Activated naive CD4-positive, alpha-beta T cell treated with anti-CD3 and anti-CD28 coated beads, Interleukin-2, amount 10 ng/mL, durations not matched to agents 7 days and 5 days (primary cell): ENCODE measurements around the gene SERPINA5.
"Not testable (repeated sequence)": the region's sequence is repeated elsewhere in the genome, so short reads cannot be mapped to it uniquely, and the experiment has no call there.

Experiments used
- CTCF ChIA-PET: fragments of 350-600 bp; sonication (Branson Sonifier 250); formaldehyde crosslinking; loops from one replicate; lab custom pipeline; 2021; ENCODE audit warnings: antibody characterized with exemption; lab: Charles Lee
- DNase-seq: peaks from one replicate; pipeline ENCODE4 v3.0.0-alpha.2; 2020
- H3K27ac Mint-ChIP-seq: one replicate; pipeline ENCODE4 v1.8.0; 2021; ENCODE audit warnings: mild to moderate bottlenecking, moderate library complexity, mixed read lengths
- H3K27me3 Mint-ChIP-seq: one replicate; pipeline ENCODE4 v1.8.0; 2021; ENCODE audit warnings: mild to moderate bottlenecking, mixed read lengths
- H3K36me3 Mint-ChIP-seq: one replicate; pipeline ENCODE4 v1.8.0; 2021; ENCODE audit warnings: mixed read lengths
- H3K4me1 Mint-ChIP-seq: one replicate; pipeline ENCODE4 v1.8.0; 2021; ENCODE audit warnings: mixed read lengths
- H3K4me3 Mint-ChIP-seq: one replicate; pipeline ENCODE4 v1.8.0; 2021; ENCODE audit warnings: mild to moderate bottlenecking, moderate library complexity, mixed read lengths
- H3K9me3 Mint-ChIP-seq: one replicate; pipeline ENCODE4 v1.8.0; 2021; ENCODE audit warnings: mixed read lengths

Gene SERPINA5

GRCh38 chr14:94623856-94624499 lies 42.8 kb downstream of the SERPINA5 start:
- Mint-ChIP-seq H3K4me1 (no peaks in the 10 kb centered on the region), H3K36me3 (no peaks in the 10 kb centered on the region), H3K9me3 (peaks cover 8% of the 10 kb centered on the region), H3K27me3 (peaks cover 3% of the 10 kb centered on the region), H3K27ac (no peak overlapping the region), H3K4me3 (no peak overlapping the region)
- no peak for DNase-seq
- CTCF ChIA-PET: no interaction called here

GRCh38 chr14:94624537-94625352 lies 43.5 kb downstream of the SERPINA5 start:
- peaks cover 3% of the 10 kb centered on the region for H3K27me3 Mint-ChIP-seq
- peaks cover 4% of the 10 kb centered on the region for H3K9me3 Mint-ChIP-seq
- CTCF ChIA-PET: no interaction called here
- no peak overlapping the region for H3K4me3 Mint-ChIP-seq
- no peak overlapping the region for H3K27ac Mint-ChIP-seq
- no peak for DNase-seq
- H3K36me3 Mint-ChIP-seq: no peaks in the 10 kb centered on the region
- no peaks in the 10 kb centered on the region for H3K4me1 Mint-ChIP-seq

GRCh38 chr14:94625353-94625635 lies 44.1 kb downstream of the SERPINA5 start:
- H3K4me1 Mint-ChIP-seq: no peaks in the 10 kb centered on the region

GRCh38 chr14:94628578-94628977 lies 47.4 kb downstream of the SERPINA5 start:
- CTCF ChIA-PET: no interaction called here
- Mint-ChIP-seq H3K27ac (no peak overlapping the region), H3K27me3 (peaks cover 3% of the 10 kb centered on the region), H3K36me3 (no peaks in the 10 kb centered on the region), H3K4me3 (no peak overlapping the region), H3K4me1 (no peaks in the 10 kb centered on the region), H3K9me3 (no peaks in the 10 kb centered on the region)
- DNase-seq: no peak

More at GRCh38 chr14:94625353-94625635, 44.1 kb downstream of the SERPINA5 start:
- no peak overlapping the region for H3K27ac Mint-ChIP-seq
- no peak for DNase-seq
- CTCF ChIA-PET: no interaction called here
- peaks cover 7% of the 10 kb centered on the region for H3K27me3 Mint-ChIP-seq
- H3K9me3 Mint-ChIP-seq: no peaks in the 10 kb centered on the region
- no peak overlapping the region for H3K4me3 Mint-ChIP-seq
- no peaks in the 10 kb centered on the region for H3K36me3 Mint-ChIP-seq

- Mint-ChIP-seq H3K27me3 (peaks cover 3% of the 10 kb centered on the region), H3K36me3 (no peaks in the 10 kb centered on the region), H3K4me1 (no peaks in the 10 kb centered on the region), H3K9me3 (no peaks in the 10 kb centered on the region), H3K4me3 (no peak overlapping the region), H3K27ac (no peak overlapping the region)
- DNase-seq: no peak
- CTCF ChIA-PET: no interaction called here
Measured at GRCh38 chr14:94630396-94630795, 49.2 kb downstream of the SERPINA5 start.

GRCh38 chr14:94631050-94631449 lies 49.8 kb downstream of the SERPINA5 start:
- CTCF ChIA-PET: no interaction called here
- no peak for DNase-seq
- peaks cover 3% of the 10 kb centered on the region for H3K27me3 Mint-ChIP-seq
- no peaks in the 10 kb centered on the region for H3K4me1 Mint-ChIP-seq
- no peak overlapping the region for H3K27ac Mint-ChIP-seq
- H3K4me3 Mint-ChIP-seq: no peak overlapping the region
- H3K9me3 Mint-ChIP-seq: no peaks in the 10 kb centered on the region
- no peaks in the 10 kb centered on the region for H3K36me3 Mint-ChIP-seq

- Mint-ChIP-seq H3K4me3 (no peak overlapping the region), H3K27ac (no peak overlapping the region), H3K27me3 (peaks cover 3% of the 10 kb centered on the region), H3K36me3 (no peaks in the 10 kb centered on the region), H3K4me1 (no peaks in the 10 kb centered on the region), H3K9me3 (no peaks in the 10 kb centered on the region)
- no peak for DNase-seq
- CTCF ChIA-PET: no interaction called here
Measured at GRCh38 chr14:94631536-94632304, 50.5 kb downstream of the SERPINA5 start.

- Mint-ChIP-seq H3K4me3 (no peak overlapping the region), H3K9me3 (no peaks in the 10 kb centered on the region), H3K36me3 (no peaks in the 10 kb centered on the region), H3K27me3 (peaks cover 3% of the 10 kb centered on the region), H3K27ac (no peak overlapping the region), H3K4me1 (no peaks in the 10 kb centered on the region)
- CTCF ChIA-PET: no interaction called here
- no peak for DNase-seq
Measured at GRCh38 chr14:94632305-94632590, 51.0 kb downstream of the SERPINA5 start.

GRCh38 chr14:94633121-94633520 lies 51.9 kb downstream of the SERPINA5 start:
- H3K9me3 Mint-ChIP-seq: no peaks in the 10 kb centered on the region
- DNase-seq: no peak
- peaks cover 3% of the 10 kb centered on the region for H3K27me3 Mint-ChIP-seq
- no peaks in the 10 kb centered on the region for H3K36me3 Mint-ChIP-seq
- H3K27ac Mint-ChIP-seq: no peak overlapping the region
- H3K4me1 Mint-ChIP-seq: no peaks in the 10 kb centered on the region
- CTCF ChIA-PET: no interaction called here
- no peak overlapping the region for H3K4me3 Mint-ChIP-seq

- Mint-ChIP-seq H3K36me3 (no peaks in the 10 kb centered on the region), H3K27ac (no peak overlapping the region), H3K4me3 (no peak overlapping the region), H3K27me3 (peaks cover 1% of the 10 kb centered on the region), H3K9me3 (no peaks in the 10 kb centered on the region), H3K4me1 (no peaks in the 10 kb centered on the region)
- DNase-seq: no peak
- CTCF ChIA-PET: no interaction called here
Measured at GRCh38 chr14:94635154-94635553, 53.9 kb downstream of the SERPINA5 start.

GRCh38 chr14:94636744-94637412 lies 55.7 kb downstream of the SERPINA5 start:
- Mint-ChIP-seq H3K4me3 (no peak overlapping the region), H3K27ac (no peak overlapping the region), H3K4me1 (no peaks in the 10 kb centered on the region), H3K9me3 (no peaks in the 10 kb centered on the region), H3K27me3 (no peaks in the 10 kb centered on the region), H3K36me3 (no peaks in the 10 kb centered on the region)
- DNase-seq: no peak
- CTCF ChIA-PET: no interaction called here

- not testable (repeated sequence) for H3K9me3 Mint-ChIP-seq, H3K4me1 Mint-ChIP-seq, H3K4me3 Mint-ChIP-seq, H3K27ac Mint-ChIP-seq, DNase-seq, H3K36me3 Mint-ChIP-seq, H3K27me3 Mint-ChIP-seq
- CTCF ChIA-PET: interaction anchor here (1.2 kb wide), 1 partner anchor 20 kb away, joined by 3 read pairs; no protein-coding TSS in a partner anchor
Measured at GRCh38 chr14:94637814-94638213, 56.6 kb downstream of the SERPINA5 start.

- H3K4me3 Mint-ChIP-seq: no peak overlapping the region
- CTCF ChIA-PET: interaction anchor here (1.2 kb wide), 1 partner anchor 20 kb away, joined by 3 read pairs; no protein-coding TSS in a partner anchor
- no peaks in the 10 kb centered on the region for H3K36me3 Mint-ChIP-seq
- H3K27me3 Mint-ChIP-seq: no peaks in the 10 kb centered on the region
- H3K27ac Mint-ChIP-seq: no peak overlapping the region
- DNase-seq: no peak
- no peaks in the 10 kb centered on the region for H3K9me3 Mint-ChIP-seq
- H3K4me1 Mint-ChIP-seq: no peaks in the 10 kb centered on the region
Measured at GRCh38 chr14:94638339-94638738, 57.1 kb downstream of the SERPINA5 start.
